Spinal cord (tissue), 10 donors: ENCODE data around the gene TAF10. TPM values are rescaled to one million over a fixed set of nuclear protein-coding genes. Genes with fewer than 3 reads are reported as not detected.

ENCODE experiments used
- DNase-seq, 6 donors: peaks; one replicate each; pipeline versions ENCODE4 v3.0.0 to v3.0.0-alpha.2; 2013 to 2015; ENCODE audit warnings: low spot score in 6 of 6, low read depth in 4 of 6
- H3K27ac ChIP-seq: one replicate; pipeline ENCODE4 v1.5.1; 2013; ENCODE audit warnings: low read depth, low read length, control low read depth
- H3K27me3 ChIP-seq: one replicate; pipeline ENCODE4 v1.6.1; 2013; ENCODE audit warnings: low read length; ENCODE audit not compliant: control insufficient read depth, insufficient read depth
- H3K36me3 ChIP-seq: one replicate; pipeline ENCODE4 v1.6.1; 2013; ENCODE audit warnings: low read length; ENCODE audit not compliant: control insufficient read depth, insufficient read depth
- H3K4me1 ChIP-seq: one replicate; pipeline ENCODE4 v1.6.1; 2013; ENCODE audit warnings: low read length; ENCODE audit not compliant: control insufficient read depth, insufficient read depth
- H3K4me3 ChIP-seq: one replicate; pipeline ENCODE4 v1.5.1; 2013; ENCODE audit warnings: low read depth, low read length, control low read depth
- H3K9me3 ChIP-seq: one replicate; pipeline ENCODE4 v1.6.1; 2013; ENCODE audit warnings: low read length; ENCODE audit not compliant: control insufficient read depth, insufficient read depth
- WGBS: methylation state at CpG from one replicate; pipeline ENCODE4 v1.1.5; 2013; ENCODE audit warnings: missing lambda C conversion rate; ENCODE audit not compliant: insufficient coverage; 5-methylcytosine and 5-hydroxymethylcytosine counted together
- polyA plus RNA-seq, 2 donors: library from polyadenylated mRNA; unstranded; fragments of 120-200 nt; gene quantifications; one replicate each; pipeline ENCODE4 v1.2.1, GENCODE V29; 2013; ENCODE audit not compliant: insufficient read length in 2 of 2
- total RNA-seq, 2 donors: library from RNA; depleted of rRNA in 1 of 2; stranded (reverse); fragments of 120-200 nt in 1 of 2; fragments of >200 nt in 1 of 2; gene quantifications; one replicate each; pipeline versions ENCODE4 v1.2.3 to v1.2.4, GENCODE V29; 2013 to 2014
- donor health status: healthy.

Gene TAF10
- total and polyA plus RNA-seq, 4 donors = 14.0 to 103 (median 86.1) TPM

GRCh38 chr11:6561288-6561687 is 50.7 kb downstream of the TAF10 start:
- Histone ChIP-seq H3K9me3 (no peaks in the 10 kb centered on the region), H3K36me3 (peaks cover 27% of the 10 kb centered on the region), H3K4me3 (no peak overlapping the region), H3K27me3 (no peaks in the 10 kb centered on the region), H3K4me1 (no peaks in the 10 kb centered on the region), H3K27ac (no peak overlapping the region)
- WGBS = no CpG with 5 or more reads among the region's 3 CpGs
- DNase-seq = no peak

Other genes with a start within 250 kb of the TAF10 start
- 10 to 100 TPM; 18.8 to 38.2 TPM for gene SMPD1, start 221.7 kb downstream of the TAF10 start, total RNA-seq
- 10 to 100 TPM; 44.4 to 50.0 TPM for gene SMPD1, start 221.7 kb downstream of the TAF10 start, polyA plus RNA-seq
- gene APBB1, start 193.1 kb downstream of the TAF10 start, total RNA-seq = 100 to 1,000 TPM; 117 to 154 TPM
- gene APBB1, start 193.1 kb downstream of the TAF10 start, polyA plus RNA-seq = 100 to 1,000 TPM; 271 to 282 TPM
- gene HPX, start 171.2 kb downstream of the TAF10 start, total RNA-seq = 1 to 10 TPM in 1 of 2 donors, under 1 TPM in 1; 0.89 to 2.8 TPM
- gene HPX, start 171.2 kb downstream of the TAF10 start, polyA plus RNA-seq = 10 to 100 TPM in 1 of 2 donors, 1 to 10 TPM in 1; 6.0 to 11.0 TPM
- gene TRIM3, start 138.3 kb downstream of the TAF10 start, total RNA-seq = 10 to 100 TPM; 28.2 to 37.7 TPM
- gene TRIM3, start 138.3 kb downstream of the TAF10 start, polyA plus RNA-seq = 10 to 100 TPM; 52.6 to 67.7 TPM
- 10 to 100 TPM; 30.5 to 46.2 TPM for gene ARFIP2, start 130.9 kb downstream of the TAF10 start, total RNA-seq
- 10 to 100 TPM; 58.3 to 66.4 TPM for gene ARFIP2, start 130.9 kb downstream of the TAF10 start, polyA plus RNA-seq
- 10 to 100 TPM; 34.5 to 34.8 TPM for gene TIMM10B, start 130.7 kb downstream of the TAF10 start, total RNA-seq
- gene TIMM10B, start 130.7 kb downstream of the TAF10 start, polyA plus RNA-seq = 10 to 100 TPM; 29.9 to 31.2 TPM
- gene DNHD1, start 114.9 kb downstream of the TAF10 start, total RNA-seq = 10 to 100 TPM in 1 of 2 donors, 1 to 10 TPM in 1; 6.6 to 11.4 TPM
- gene DNHD1, start 114.9 kb downstream of the TAF10 start, polyA plus RNA-seq = 10 to 100 TPM; 12.9 to 22.7 TPM
- 10 to 100 TPM; 11.6 to 24.5 TPM for gene RRP8, start 8.6 kb downstream of the TAF10 start, total RNA-seq
- 10 to 100 TPM; 16.8 to 17.3 TPM for gene RRP8, start 8.6 kb downstream of the TAF10 start, polyA plus RNA-seq
- gene ILK, start 8.4 kb downstream of the TAF10 start, total RNA-seq = 100 to 1,000 TPM in 1 of 2 donors, 10 to 100 TPM in 1; 87.6 to 175 TPM
- 100 to 1,000 TPM; 111 to 134 TPM for gene ILK, start 8.4 kb downstream of the TAF10 start, polyA plus RNA-seq
- 10 to 100 TPM; 31.1 to 40.3 TPM for gene TPP1, start 7.2 kb upstream of the TAF10 start, total RNA-seq
- gene TPP1, start 7.2 kb upstream of the TAF10 start, polyA plus RNA-seq = 10 to 100 TPM; 73.1 to 81.2 TPM
- gene DCHS1, start 43.6 kb upstream of the TAF10 start, total RNA-seq = 10 to 100 TPM; 29.1 to 43.6 TPM
- gene DCHS1, start 43.6 kb upstream of the TAF10 start, polyA plus RNA-seq = 10 to 100 TPM; 38.8 to 42.8 TPM
- gene MRPL17, start 71.1 kb upstream of the TAF10 start, total RNA-seq = 10 to 100 TPM; 21.6 to 46.2 TPM
- gene MRPL17, start 71.1 kb upstream of the TAF10 start, polyA plus RNA-seq = 10 to 100 TPM; 47.4 to 53.8 TPM
- gene OR2AG2, start 159.8 kb upstream of the TAF10 start, total RNA-seq = under 1 TPM; 0.28 to 0.30 TPM
- gene OR2AG2, start 159.8 kb upstream of the TAF10 start, polyA plus RNA-seq = under 1 TPM; 0.06 to 0.14 TPM
- gene OR2AG1, start 170.8 kb upstream of the TAF10 start, total RNA-seq = not detected
- under 1 TPM in 1 of 2 donors, not detected in 1; 0.05 TPM for gene OR2AG1, start 170.8 kb upstream of the TAF10 start, polyA plus RNA-seq
- gene OR6A2, start 187.5 kb upstream of the TAF10 start, total RNA-seq = under 1 TPM; 0.11 to 0.89 TPM
- not detected for gene OR6A2, start 187.5 kb upstream of the TAF10 start, polyA plus RNA-seq
- gene OR10A5, start 233.5 kb upstream of the TAF10 start, total RNA-seq = not detected
- not detected for gene OR10A5, start 233.5 kb upstream of the TAF10 start, polyA plus RNA-seq